Trophoblast cell (in vitro differentiated cells and primary cell): ENCODE data around the gene STARD5.

ENCODE experiments used
- DNase-seq, 2 donors: peaks; one replicate each; pipeline ENCODE4 v3.0.0-alpha.2; 2016
- H2AFZ ChIP-seq: 2 replicates; pipeline ENCODE4 v1.6.1; 2013; ENCODE audit warnings: low read length, moderate library complexity, mild to moderate bottlenecking; ENCODE audit not compliant: insufficient read depth, poor library complexity
- H2AK5ac ChIP-seq: 2 replicates; pipeline ENCODE4 v1.6.1; 2013; ENCODE audit warnings: mild to moderate bottlenecking, low read length
- H2BK120ac ChIP-seq: 2 replicates; pipeline ENCODE4 v1.6.1; 2013; ENCODE audit warnings: low read length, mild to moderate bottlenecking, moderate library complexity; ENCODE audit not compliant: insufficient read depth, poor library complexity
- H2BK12ac ChIP-seq: 2 replicates; pipeline ENCODE4 v1.6.1; 2013; ENCODE audit warnings: mild to moderate bottlenecking, low read length, moderate library complexity
- H2BK5ac ChIP-seq: 2 replicates; pipeline ENCODE4 v1.6.1; 2013; ENCODE audit warnings: low read length, low read depth, moderate library complexity, mild to moderate bottlenecking; ENCODE audit not compliant: poor library complexity
- H3K14ac ChIP-seq: 2 replicates; pipeline ENCODE4 v1.6.1; 2013; ENCODE audit warnings: mild to moderate bottlenecking, low read length
- H3K18ac ChIP-seq: 2 replicates; pipeline ENCODE4 v1.6.1; 2013; ENCODE audit warnings: mild to moderate bottlenecking, low read length
- H3K23ac ChIP-seq: 2 replicates; pipeline ENCODE4 v1.6.1; 2013; ENCODE audit warnings: low read length
- H3K27ac ChIP-seq: 2 replicates; pipeline ENCODE4 v1.5.1; 2013; ENCODE audit warnings: low read depth, mild to moderate bottlenecking, inconsistent platforms, low read length, moderate library complexity
- H3K27me3 ChIP-seq: 2 replicates; pipeline ENCODE4 v1.6.1; 2013; ENCODE audit warnings: inconsistent platforms, mild to moderate bottlenecking, low read length, moderate library complexity; ENCODE audit not compliant: insufficient read depth
- H3K36me3 ChIP-seq, 2 experiments: 1 replicate in 1 of 2; 2 replicates in 1 of 2; pipeline ENCODE4 v1.6.1; 2013; ENCODE audit warnings: low read length in 2 of 2, mild to moderate bottlenecking in 2 of 2, moderate library complexity in 1 of 2; ENCODE audit not compliant: insufficient read depth in 2 of 2, control insufficient read depth in 1 of 2
- H3K4ac ChIP-seq: 2 replicates; pipeline ENCODE4 v1.6.1; 2013; ENCODE audit warnings: low read depth, mild to moderate bottlenecking, low read length, moderate library complexity
- H3K4me1 ChIP-seq, 2 experiments: 1 replicate in 1 of 2; 2 replicates in 1 of 2; pipeline ENCODE4 v1.6.1; 2013; ENCODE audit warnings: low read length in 2 of 2, mild to moderate bottlenecking in 2 of 2, moderate library complexity in 1 of 2; ENCODE audit not compliant: insufficient read depth in 2 of 2, control insufficient read depth in 1 of 2
- H3K4me2 ChIP-seq: 2 replicates; pipeline ENCODE4 v1.6.1; 2013; ENCODE audit warnings: inconsistent platforms, mild to moderate bottlenecking, low read length, moderate library complexity
- H3K4me3 ChIP-seq: 2 replicates; pipeline ENCODE4 v1.5.1; 2013; ENCODE audit warnings: mild to moderate bottlenecking, low read depth, low read length, inconsistent platforms
- H3K79me1 ChIP-seq: one replicate; pipeline ENCODE4 v1.6.1; 2013; ENCODE audit warnings: low read length
- H3K79me2 ChIP-seq: 2 replicates; pipeline ENCODE4 v1.6.1; 2013; ENCODE audit warnings: low read length, mild to moderate bottlenecking; ENCODE audit not compliant: control insufficient read depth, insufficient read depth, poor library complexity
- H3K9ac ChIP-seq: 2 replicates; pipeline ENCODE4 v1.6.1; 2013; ENCODE audit warnings: mild to moderate bottlenecking, low read length
- H3K9me3 ChIP-seq: 2 replicates; pipeline ENCODE4 v1.6.1; 2013; ENCODE audit warnings: low read depth, mild to moderate bottlenecking, control low read depth, inconsistent platforms, low read length; ENCODE audit not compliant: insufficient read depth
- H4K12ac ChIP-seq: 2 replicates; pipeline ENCODE4 v1.6.1; 2013; ENCODE audit warnings: low read depth, mild to moderate bottlenecking, low read length, moderate library complexity
- H4K8ac ChIP-seq: 2 replicates; pipeline ENCODE4 v1.6.1; 2013; ENCODE audit warnings: low read depth, mild to moderate bottlenecking, low read length, moderate library complexity
- H4K91ac ChIP-seq: one replicate; pipeline ENCODE4 v1.6.1; 2013; ENCODE audit warnings: low read depth, mild to moderate bottlenecking, low read length, moderate library complexity
- WGBS: extraction: QIAGEN DNeasy Blood & Tissue Kit; methylation state at CpG from one replicate; pipeline ENCODE4 v1.1.7; 2013; ENCODE audit warnings: missing lambda C conversion rate; ENCODE audit not compliant: insufficient read length, insufficient coverage; ENCODE audit errors: extremely low coverage; 5-methylcytosine and 5-hydroxymethylcytosine counted together

Gene STARD5

GRCh38 chr15:81281766-81282605 is 42.0 kb downstream of the STARD5 start:
- H2BK120ac ChIP-seq = no peak overlapping the region
- DNase-seq = peak; percentile 76 to 98
- no peak overlapping the region for H3K4me3 ChIP-seq
- no peak overlapping the region for H3K4ac ChIP-seq
- no peak overlapping the region for H2AK5ac ChIP-seq
- H3K4me1 ChIP-seq = peaks cover 4 to 16% of the 10 kb centered on the region in 2 experiments
- H2AFZ ChIP-seq = no peak overlapping the region
- H3K4me2 ChIP-seq = no peak overlapping the region
- no peak overlapping the region for H3K14ac ChIP-seq
- no peaks in the 10 kb centered on the region for H3K27me3 ChIP-seq
- WGBS = 100% methylated on average over 1 of the region's 12 CpGs
- no peak overlapping the region for H4K91ac ChIP-seq
- no peak overlapping the region for H2BK5ac ChIP-seq
- H3K23ac ChIP-seq = no peak overlapping the region
- H3K27ac ChIP-seq = no peak overlapping the region
- H3K9me3 ChIP-seq = peaks cover 4% of the 10 kb centered on the region
- H4K8ac ChIP-seq = no peak overlapping the region
- no peaks in the 10 kb centered on the region for H3K36me3 ChIP-seq
- no peak overlapping the region for H3K18ac ChIP-seq
- no peaks in the 10 kb centered on the region for H3K79me1 ChIP-seq
- H2BK12ac ChIP-seq = no peak overlapping the region
- H4K12ac ChIP-seq = no peak overlapping the region
- no peaks in the 10 kb centered on the region for H3K79me2 ChIP-seq
- no peak overlapping the region for H3K9ac ChIP-seq

- no peak overlapping the region for H3K4me2 ChIP-seq
- no peak overlapping the region for H2AK5ac ChIP-seq
- H4K8ac ChIP-seq = no peak overlapping the region
- no peak overlapping the region for H2BK5ac ChIP-seq
- no peak overlapping the region for H3K9ac ChIP-seq
- no peak overlapping the region for H3K18ac ChIP-seq
- H3K14ac ChIP-seq = no peak overlapping the region
- no CpG with 5 or more reads among the region's 3 CpGs for WGBS
- H3K27me3 ChIP-seq = no peaks in the 10 kb centered on the region
- H3K9me3 ChIP-seq = peaks cover 4% of the 10 kb centered on the region
- H2BK120ac ChIP-seq = no peak overlapping the region
- no peak for DNase-seq
- H3K79me1 ChIP-seq = no peaks in the 10 kb centered on the region
- no peak overlapping the region for H3K23ac ChIP-seq
- H4K91ac ChIP-seq = no peak overlapping the region
- no peak overlapping the region for H3K4me3 ChIP-seq
- no peak overlapping the region for H2BK12ac ChIP-seq
- H3K4me1 ChIP-seq = peaks cover 4 to 16% of the 10 kb centered on the region in 2 experiments
- no peak overlapping the region for H3K4ac ChIP-seq
- no peak overlapping the region for H4K12ac ChIP-seq
- no peak overlapping the region for H3K27ac ChIP-seq
- H3K36me3 ChIP-seq = no peaks in the 10 kb centered on the region
- H2AFZ ChIP-seq = no peak overlapping the region
- no peaks in the 10 kb centered on the region for H3K79me2 ChIP-seq
Observed at GRCh38 chr15:81281456-81281735, 42.5 kb downstream of the STARD5 start.

GRCh38 chr15:81280696-81281455 is 43.1 kb downstream of the STARD5 start:
- H3K79me1 ChIP-seq = no peaks in the 10 kb centered on the region
- H3K4me3 ChIP-seq = no peak overlapping the region
- H3K27me3 ChIP-seq = no peaks in the 10 kb centered on the region
- H3K14ac ChIP-seq = no peak overlapping the region
- H2BK120ac ChIP-seq = no peak overlapping the region
- H4K91ac ChIP-seq = no peak overlapping the region
- no peaks in the 10 kb centered on the region for H3K36me3 ChIP-seq
- WGBS = no CpG with 5 or more reads among the region's 8 CpGs
- no peak overlapping the region for H2AK5ac ChIP-seq
- no peak overlapping the region for H3K23ac ChIP-seq
- H2BK5ac ChIP-seq = no peak overlapping the region
- no peak overlapping the region for H2AFZ ChIP-seq
- H3K4me2 ChIP-seq = no peak overlapping the region
- H3K18ac ChIP-seq = no peak overlapping the region
- peaks cover 4% of the 10 kb centered on the region for H3K9me3 ChIP-seq
- H4K12ac ChIP-seq = no peak overlapping the region
- H3K4ac ChIP-seq = no peak overlapping the region
- no peak for DNase-seq
- H3K79me2 ChIP-seq = no peaks in the 10 kb centered on the region
- H3K27ac ChIP-seq = no peak overlapping the region
- no peak overlapping the region for H2BK12ac ChIP-seq
- no peak overlapping the region for H3K9ac ChIP-seq
- no peak overlapping the region for H4K8ac ChIP-seq
- H3K4me1 ChIP-seq = peaks cover 4 to 16% of the 10 kb centered on the region in 2 experiments

GRCh38 chr15:81279621-81280485 is 44.1 kb downstream of the STARD5 start:
- no peak overlapping the region for H2BK5ac ChIP-seq
- H3K14ac ChIP-seq = no peak overlapping the region
- peaks cover 4 to 16% of the 10 kb centered on the region in 2 experiments for H3K4me1 ChIP-seq
- no peaks in the 10 kb centered on the region for H3K36me3 ChIP-seq
- no peak overlapping the region for H4K12ac ChIP-seq
- DNase-seq = no peak
- H3K9me3 ChIP-seq = peaks cover 4% of the 10 kb centered on the region
- H3K27me3 ChIP-seq = no peaks in the 10 kb centered on the region
- no peak overlapping the region for H3K23ac ChIP-seq
- H2BK120ac ChIP-seq = no peak overlapping the region
- H3K79me1 ChIP-seq = no peaks in the 10 kb centered on the region
- no peaks in the 10 kb centered on the region for H3K79me2 ChIP-seq
- H3K9ac ChIP-seq = no peak overlapping the region
- no peak overlapping the region for H3K4me2 ChIP-seq
- H3K18ac ChIP-seq = no peak overlapping the region
- no CpG with 5 or more reads among the region's 12 CpGs for WGBS
- no peak overlapping the region for H4K91ac ChIP-seq
- H4K8ac ChIP-seq = no peak overlapping the region
- no peak overlapping the region for H3K4me3 ChIP-seq
- H2BK12ac ChIP-seq = no peak overlapping the region
- no peak overlapping the region for H2AFZ ChIP-seq
- no peak overlapping the region for H3K27ac ChIP-seq
- H3K4ac ChIP-seq = no peak overlapping the region
- no peak overlapping the region for H2AK5ac ChIP-seq
